Hepatocyte (in vitro differentiated cells): Measurements from ENCODE around the gene ATAT1.

Source experiments
- EZH2 ChIP-seq: fragments of 200-600 bp; sonication (generic); IDR thresholded peaks from 2 replicates; pipeline ENCODE4 v1.6.1; 2016; ENCODE audit warnings: antibody characterized with exemption, mild to moderate bottlenecking, borderline replicate concordance
- EZH2phosphoT487 ChIP-seq: fragments of 200-600 bp; sonication (generic); IDR thresholded peaks from one replicate; pipeline ENCODE4 v1.6.1; 2018; ENCODE audit warnings: antibody characterized with exemption, mild to moderate bottlenecking, low read depth, moderate library complexity; ENCODE audit not compliant: unreplicated experiment, severe bottlenecking
- TF ChIP-seq, protein P1 (sequence below): fragments of 200-600 bp; sonication (generic); IDR thresholded peaks from 2 replicates; pipeline ENCODE4 v1.5.1; 2016; ENCODE audit warnings: antibody characterized with exemption, mild to moderate bottlenecking; ENCODE audit not compliant: poor library complexity

GRCh38 chr6:30601436-30601814 lies 25.2 kb upstream of the ATAT1 start:
- TF ChIP-seq, protein P1, sequence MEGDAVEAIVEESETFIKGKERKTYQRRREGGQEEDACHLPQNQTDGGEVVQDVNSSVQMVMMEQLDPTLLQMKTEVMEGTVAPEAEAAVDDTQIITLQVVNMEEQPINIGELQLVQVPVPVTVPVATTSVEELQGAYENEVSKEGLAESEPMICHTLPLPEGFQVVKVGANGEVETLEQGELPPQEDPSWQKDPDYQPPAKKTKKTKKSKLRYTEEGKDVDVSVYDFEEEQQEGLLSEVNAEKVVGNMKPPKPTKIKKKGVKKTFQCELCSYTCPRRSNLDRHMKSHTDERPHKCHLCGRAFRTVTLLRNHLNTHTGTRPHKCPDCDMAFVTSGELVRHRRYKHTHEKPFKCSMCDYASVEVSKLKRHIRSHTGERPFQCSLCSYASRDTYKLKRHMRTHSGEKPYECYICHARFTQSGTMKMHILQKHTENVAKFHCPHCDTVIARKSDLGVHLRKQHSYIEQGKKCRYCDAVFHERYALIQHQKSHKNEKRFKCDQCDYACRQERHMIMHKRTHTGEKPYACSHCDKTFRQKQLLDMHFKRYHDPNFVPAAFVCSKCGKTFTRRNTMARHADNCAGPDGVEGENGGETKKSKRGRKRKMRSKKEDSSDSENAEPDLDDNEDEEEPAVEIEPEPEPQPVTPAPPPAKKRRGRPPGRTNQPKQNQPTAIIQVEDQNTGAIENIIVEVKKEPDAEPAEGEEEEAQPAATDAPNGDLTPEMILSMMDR = no peak
- TF ChIP-seq EZH2 (no peak), EZH2phosphoT487 (no peak)
